ENCODE results near the gene PGAM5. TPM values are rescaled to one million over a fixed set of nuclear protein-coding genes. Genes with fewer than 3 reads are reported as not detected.

The PGAM5 gene
- total and polyA plus RNA-seq, 2 of the 13 experiments (the other 11 are each of a cell fraction or from before 2014, with no cell fraction given), result 18.0 to 77.9 TPM

DNA sequence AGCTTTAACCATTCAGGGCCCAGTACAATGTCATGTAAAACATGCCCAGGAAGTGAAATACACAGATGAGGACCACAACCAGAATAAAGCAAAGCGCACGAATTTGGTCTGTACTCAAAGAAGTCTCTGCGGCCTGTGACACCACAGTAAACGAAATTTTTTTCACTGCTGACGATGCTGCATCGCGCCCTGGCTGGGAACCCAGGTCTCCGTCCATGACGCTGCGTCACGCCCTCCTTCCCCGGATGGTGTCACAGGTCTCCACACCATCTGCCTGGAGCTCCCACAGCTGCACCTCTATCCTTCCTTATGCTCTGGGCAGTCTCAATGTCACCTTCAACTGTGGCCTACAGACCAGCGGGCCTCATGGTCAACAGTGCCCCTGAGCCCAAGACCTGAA lies 33.2 kb downstream of the PGAM5 start:
- 93% methylated on average over 13 of the region's 13 CpGs for WGBS (ENCODE audit: low lambda C conversion rate)
- intact Hi-C loops (cut with micrococcal nuclease; ENCODE audit: unreplicated experiment), result no loop called here
- H3K36me3 ChIP-seq (replicated peaks in 1 of 2; ENCODE audit: control insufficient read depth in 1 of 2, insufficient read depth in 2 of 2, low read length in 2 of 2), result peaks cover 49 to 85% of the 10 kb centered on the region in 2 experiments

DNA sequence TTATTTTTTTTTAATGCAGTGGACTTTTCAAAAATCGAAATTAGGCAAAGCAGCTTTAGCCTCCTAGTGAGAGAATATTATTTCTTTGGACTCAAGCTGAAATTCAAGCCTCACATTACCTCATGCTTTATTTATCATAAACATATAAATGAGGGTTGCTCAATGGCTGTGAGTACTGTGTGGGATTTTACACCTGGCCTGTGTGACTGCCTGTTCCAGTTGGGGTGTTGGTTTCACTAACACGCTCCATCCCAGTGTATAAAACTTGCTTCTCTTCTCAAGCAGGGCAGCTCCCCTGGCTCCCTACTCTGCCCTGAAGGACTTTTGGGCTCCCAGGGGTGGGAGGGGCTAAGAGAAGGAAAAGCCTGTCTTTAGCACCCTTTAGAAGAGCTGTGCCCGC lies 36.0 kb downstream of the PGAM5 start:
- no peak overlapping the region for H3K27ac ChIP-seq (ENCODE audit: extremely low read length, insufficient read depth, low read length)
- ATAC-seq (no peak), FAIRE-seq (no peak), DNase-seq (ENCODE audit: low spot score) (no peak)
- no peak overlapping the region for H2AFZ ChIP-seq (ENCODE audit: low read length)
- no peak overlapping the region for H3K4me3 ChIP-seq (replicated peaks in 1 of 3; ENCODE audit: insufficient read depth in 1 of 3, low read depth in 2 of 3, low read length in 3 of 3)
- 87% methylated on average over 3 of the region's 3 CpGs for WGBS (ENCODE audit: low lambda C conversion rate)
- H3K4me2 ChIP-seq (ENCODE audit: low read depth, low read length), result no peak overlapping the region
- ChIA-PET POLR2A (no interaction called here), CTCF (ENCODE audit: low intra/inter-chr PET ratio, low total read pairs) (no interaction called here)
- H3K4me1 ChIP-seq (ENCODE audit: insufficient read depth, low read length), result no peaks in the 10 kb centered on the region
- in situ Hi-C loops (cut with HindIII; ENCODE audit: extremely low pct_ligation_motif_present, low pct_unique_long_range_greater_than_20kb), result no loop called here
- no TSS peak for BruUV-seq (replicated peaks)
- peaks cover 52 to 75% of the 10 kb centered on the region in 2 experiments for H3K36me3 ChIP-seq (replicated peaks in 1 of 2; ENCODE audit: control insufficient read depth in 1 of 2, insufficient read depth in 2 of 2, low read length in 2 of 2)
- H3K27me3 ChIP-seq (ENCODE audit: control insufficient read depth in 1 of 2, insufficient read depth in 2 of 2, low read length in 2 of 2), result no peaks in the 10 kb centered on the region
- H3K9me3 ChIP-seq (ENCODE audit: low read length), result no peaks in the 10 kb centered on the region
- intact Hi-C loops (cut with micrococcal nuclease; ENCODE audit: unreplicated experiment), result no loop called here
- TF ChIP-seq, protein P1, sequence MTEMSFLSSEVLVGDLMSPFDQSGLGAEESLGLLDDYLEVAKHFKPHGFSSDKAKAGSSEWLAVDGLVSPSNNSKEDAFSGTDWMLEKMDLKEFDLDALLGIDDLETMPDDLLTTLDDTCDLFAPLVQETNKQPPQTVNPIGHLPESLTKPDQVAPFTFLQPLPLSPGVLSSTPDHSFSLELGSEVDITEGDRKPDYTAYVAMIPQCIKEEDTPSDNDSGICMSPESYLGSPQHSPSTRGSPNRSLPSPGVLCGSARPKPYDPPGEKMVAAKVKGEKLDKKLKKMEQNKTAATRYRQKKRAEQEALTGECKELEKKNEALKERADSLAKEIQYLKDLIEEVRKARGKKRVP (CRISPR knock-in tag; IDR thresholded peaks at IDR 0.05), result no peak
- TF ChIP-seq, protein P2, sequence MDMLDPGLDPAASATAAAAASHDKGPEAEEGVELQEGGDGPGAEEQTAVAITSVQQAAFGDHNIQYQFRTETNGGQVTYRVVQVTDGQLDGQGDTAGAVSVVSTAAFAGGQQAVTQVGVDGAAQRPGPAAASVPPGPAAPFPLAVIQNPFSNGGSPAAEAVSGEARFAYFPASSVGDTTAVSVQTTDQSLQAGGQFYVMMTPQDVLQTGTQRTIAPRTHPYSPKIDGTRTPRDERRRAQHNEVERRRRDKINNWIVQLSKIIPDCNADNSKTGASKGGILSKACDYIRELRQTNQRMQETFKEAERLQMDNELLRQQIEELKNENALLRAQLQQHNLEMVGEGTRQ (IDR thresholded peaks at IDR 0.05; ENCODE audit: low read depth, low read length), result no peak
- TF ChIP-seq, protein P2 (CRISPR knock-in tag; IDR thresholded peaks at IDR 0.05; ENCODE audit: borderline replicate concordance), result no peak
- TF ChIP-seq ZNF773 (CRISPR knock-in tag; IDR thresholded peaks at IDR 0.05; ENCODE audit: borderline replicate concordance) (no peak), ZNF350 (CRISPR knock-in tag; IDR thresholded peaks at IDR 0.05; ENCODE audit: borderline replicate concordance, low read depth) (no peak), SMC3 (IDR thresholded peaks at IDR 0.05; ENCODE audit: low read length) (no peak), ARID2 (CRISPR knock-in tag; IDR thresholded peaks at IDR 0.05; ENCODE audit: borderline replicate concordance) (no peak)
- peaks cover 13% of the 10 kb centered on the region for H3K79me2 ChIP-seq (ENCODE audit: insufficient read depth, low read length)
- H3K9ac ChIP-seq (ENCODE audit: insufficient read depth, low read depth, low read length), result no peak overlapping the region
- H4K20me1 ChIP-seq (ENCODE audit: insufficient read depth, low read length), result no peaks in the 10 kb centered on the region

More for the DNA sequence above, 33.2 kb downstream of the PGAM5 start:
- H3K27me3 ChIP-seq (ENCODE audit: control insufficient read depth in 1 of 2, insufficient read depth in 2 of 2, low read length in 2 of 2), result no peaks in the 10 kb centered on the region
- H4K20me1 ChIP-seq (ENCODE audit: insufficient read depth, low read length), result no peaks in the 10 kb centered on the region
- DNase-seq (ENCODE audit: low spot score) (no peak), ATAC-seq (no peak), FAIRE-seq (no peak)
- no peaks in the 10 kb centered on the region for H3K9me3 ChIP-seq (ENCODE audit: low read length)
- H2AFZ ChIP-seq (ENCODE audit: low read length), result no peak overlapping the region
- H3K4me1 ChIP-seq (ENCODE audit: insufficient read depth, low read length), result no peaks in the 10 kb centered on the region
- ChIA-PET CTCF (ENCODE audit: low intra/inter-chr PET ratio, low total read pairs) (no interaction called here), POLR2A (no interaction called here)
- in situ Hi-C loops (cut with HindIII; ENCODE audit: extremely low pct_ligation_motif_present, low pct_unique_long_range_greater_than_20kb), result no loop called here
- H3K27ac ChIP-seq (ENCODE audit: extremely low read length, insufficient read depth, low read length), result no peak overlapping the region
- H3K4me2 ChIP-seq (ENCODE audit: low read depth, low read length), result no peak overlapping the region
- BruUV-seq (replicated peaks), result no TSS peak
- H3K79me2 ChIP-seq (ENCODE audit: insufficient read depth, low read length), result peaks cover 13% of the 10 kb centered on the region
- no peak for TF ChIP-seq HDAC1 (CRISPR knock-in tag; IDR thresholded peaks at IDR 0.05)
- no peak overlapping the region for H3K9ac ChIP-seq (ENCODE audit: insufficient read depth, low read depth, low read length)
- no peak overlapping the region for H3K4me3 ChIP-seq (replicated peaks in 1 of 3; ENCODE audit: insufficient read depth in 1 of 3, low read depth in 2 of 3, low read length in 3 of 3)
